Measurements from ENCODE around the gene NEK9.
"Not testable (repeated sequence)": the region's sequence is repeated elsewhere in the genome, so short reads cannot be mapped to it uniquely, and the experiment has no call there.

The NEK9 gene

DNA sequence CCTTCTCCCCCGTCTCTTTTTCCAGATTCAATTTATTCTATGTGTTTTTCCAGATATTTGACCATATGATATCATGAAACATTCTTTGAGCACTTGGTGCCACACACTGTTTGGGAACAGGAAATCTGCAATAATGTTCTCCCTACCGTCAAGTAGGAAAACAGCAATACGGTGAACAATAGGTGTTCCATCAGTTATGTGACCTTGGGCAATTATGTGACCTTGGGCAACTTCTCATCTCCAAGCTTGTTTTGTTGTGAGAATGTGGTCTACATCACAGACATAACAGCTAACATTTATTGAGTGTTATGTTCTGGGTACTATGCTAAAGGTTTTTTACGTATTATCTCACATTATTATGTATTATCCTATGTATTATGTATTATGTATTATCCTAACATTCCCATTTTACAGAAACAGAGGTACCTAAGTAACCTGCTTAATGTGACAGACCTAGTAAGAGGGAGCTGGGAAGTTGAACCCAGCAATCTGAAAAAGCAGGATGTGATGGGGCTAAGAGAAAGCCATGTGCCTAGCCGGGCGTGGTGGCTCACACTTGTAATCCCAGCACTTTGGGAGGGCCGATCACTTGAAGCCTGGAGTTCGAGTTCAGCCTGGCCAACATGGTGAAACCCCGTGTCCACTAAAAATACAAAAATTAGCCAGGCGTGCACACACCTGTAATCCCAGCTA, 1.2 kb upstream of the NEK9 start:
- no peak for TF ChIP-seq EZH2 (optimal IDR thresholded peaks at IDR 0.05; ENCODE audit: low read depth, low read length)
- TF ChIP-seq, protein P1, sequence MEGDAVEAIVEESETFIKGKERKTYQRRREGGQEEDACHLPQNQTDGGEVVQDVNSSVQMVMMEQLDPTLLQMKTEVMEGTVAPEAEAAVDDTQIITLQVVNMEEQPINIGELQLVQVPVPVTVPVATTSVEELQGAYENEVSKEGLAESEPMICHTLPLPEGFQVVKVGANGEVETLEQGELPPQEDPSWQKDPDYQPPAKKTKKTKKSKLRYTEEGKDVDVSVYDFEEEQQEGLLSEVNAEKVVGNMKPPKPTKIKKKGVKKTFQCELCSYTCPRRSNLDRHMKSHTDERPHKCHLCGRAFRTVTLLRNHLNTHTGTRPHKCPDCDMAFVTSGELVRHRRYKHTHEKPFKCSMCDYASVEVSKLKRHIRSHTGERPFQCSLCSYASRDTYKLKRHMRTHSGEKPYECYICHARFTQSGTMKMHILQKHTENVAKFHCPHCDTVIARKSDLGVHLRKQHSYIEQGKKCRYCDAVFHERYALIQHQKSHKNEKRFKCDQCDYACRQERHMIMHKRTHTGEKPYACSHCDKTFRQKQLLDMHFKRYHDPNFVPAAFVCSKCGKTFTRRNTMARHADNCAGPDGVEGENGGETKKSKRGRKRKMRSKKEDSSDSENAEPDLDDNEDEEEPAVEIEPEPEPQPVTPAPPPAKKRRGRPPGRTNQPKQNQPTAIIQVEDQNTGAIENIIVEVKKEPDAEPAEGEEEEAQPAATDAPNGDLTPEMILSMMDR (IDR thresholded peaks at IDR 0.05; ENCODE audit: low read length): no peak
- H3K36me3 ChIP-seq (replicated peaks; ENCODE audit: insufficient read depth, low read length): no peaks in the 10 kb centered on the region
- no peak for DNase-seq
- no peaks in the 10 kb centered on the region for H3F3A ChIP-seq (ENCODE audit: insufficient read depth, low read length)
- no peaks in the 10 kb centered on the region for H4K20me1 ChIP-seq (ENCODE audit: insufficient read depth, low read length)
- peak overlapping the region; percentile 76 for H3K4me3 ChIP-seq (ENCODE audit: low read length)
- H3K9ac ChIP-seq (ENCODE audit: low read length): peak overlapping the region; percentile 48; the same call in 1 of the 2 replicates
- peak overlapping the region; percentile 89 for H3K4me2 ChIP-seq (ENCODE audit: low read depth, low read length)
- no peak overlapping the region for H3K27ac ChIP-seq (ENCODE audit: low read length)
- peaks cover 19% of the 10 kb centered on the region for H3K79me2 ChIP-seq (ENCODE audit: low read length)
- no peak overlapping the region for H2AFZ ChIP-seq (ENCODE audit: low read length)
- no peaks in the 10 kb centered on the region for H3K9me2 ChIP-seq (replicated peaks; ENCODE audit: insufficient read depth, low read length)
- no peaks in the 10 kb centered on the region for H3K27me3 ChIP-seq (replicated peaks; ENCODE audit: insufficient read depth, low read length)
- 0 out of 2 replicates have a peak, but pooled peaks cover 7% of the 10 kb centered on the region for H3K4me1 ChIP-seq (ENCODE audit: low read length)
- no peaks in the 10 kb centered on the region for H3K9me3 ChIP-seq (replicated peaks; ENCODE audit: insufficient read depth, low read length)

DNA sequence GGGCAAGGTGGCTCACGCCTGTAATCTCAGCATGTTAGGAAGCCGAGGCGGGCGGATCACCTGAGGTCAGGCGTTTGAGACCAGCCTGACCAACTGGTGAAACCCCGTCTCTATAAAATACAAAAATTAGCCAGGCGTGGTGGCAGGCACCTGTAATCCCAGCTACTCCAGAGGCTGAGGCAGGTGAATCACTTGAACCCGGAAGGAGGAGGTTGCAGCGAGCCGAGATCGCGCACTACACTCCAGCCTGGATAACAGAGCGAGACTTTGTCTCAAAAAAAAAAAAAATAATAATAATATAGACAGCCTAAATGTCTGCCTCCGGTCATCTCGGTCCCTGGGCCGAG, 599 bp upstream of the NEK9 start:
- not testable (repeated sequence) for H4K20me1 ChIP-seq (ENCODE audit: insufficient read depth, low read length); H3K9me2 ChIP-seq (replicated peaks; ENCODE audit: insufficient read depth, low read length); DNase-seq; H3K9me3 ChIP-seq (replicated peaks; ENCODE audit: insufficient read depth, low read length); H3F3A ChIP-seq (ENCODE audit: insufficient read depth, low read length); H3K27me3 ChIP-seq (replicated peaks; ENCODE audit: insufficient read depth, low read length); H3K4me1 ChIP-seq (ENCODE audit: low read length); H3K36me3 ChIP-seq (replicated peaks; ENCODE audit: insufficient read depth, low read length)
- H3K4me3 ChIP-seq (ENCODE audit: low read length): peak overlapping the region; percentile 76
- peaks cover 19% of the 10 kb centered on the region for H3K79me2 ChIP-seq (ENCODE audit: low read length)
- H2AFZ ChIP-seq (ENCODE audit: low read length): peak overlapping the region; percentile 54
- H3K4me2 ChIP-seq (ENCODE audit: low read depth, low read length): peak overlapping the region; percentile 89
- peak overlapping the region; percentile 90 for H3K9ac ChIP-seq (ENCODE audit: low read length)
- peak overlapping the region; percentile 82 for H3K27ac ChIP-seq (ENCODE audit: low read length)

DNA sequence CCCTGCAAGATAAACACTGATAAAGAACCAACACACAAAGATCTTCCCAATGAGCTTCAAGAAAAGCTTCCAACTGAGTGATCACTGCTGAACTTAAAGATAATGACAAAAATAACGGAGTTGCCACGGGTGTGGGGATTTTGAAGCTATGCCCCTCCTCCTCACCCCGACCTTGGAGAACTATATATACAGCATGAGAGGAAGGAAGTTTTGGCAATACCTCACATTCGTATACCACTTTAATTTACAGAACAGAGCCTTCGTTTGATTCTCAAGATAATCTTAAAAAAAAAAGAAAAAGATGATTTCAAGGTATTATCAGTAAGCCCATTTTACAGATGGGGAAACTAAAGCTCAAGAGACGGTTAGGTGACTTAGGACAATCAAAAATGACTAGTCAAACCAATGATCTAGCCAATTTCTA, 715 bp downstream of the NEK9 start:
- no peak for TF ChIP-seq EZH2phosphoT487 (IDR thresholded peaks at IDR 0.05; ENCODE audit: low read length)
- TF ChIP-seq EZH2 (optimal IDR thresholded peaks at IDR 0.05; ENCODE audit: low read depth, low read length): no peak
- TF ChIP-seq, protein P1 (IDR thresholded peaks at IDR 0.05; ENCODE audit: low read length): no peak
- Histone ChIP-seq H3K9ac (ENCODE audit: low read length) (peak overlapping the region; percentile 90), H3K27ac (ENCODE audit: low read length) (peak overlapping the region; percentile 82; the same call in 1 of the 2 replicates), H2AFZ (ENCODE audit: low read length) (peak overlapping the region; percentile 54; the same call in 1 of the 2 replicates), H3K9me3 (replicated peaks; ENCODE audit: insufficient read depth, low read length) (no peaks in the 10 kb centered on the region), H3K9me2 (replicated peaks; ENCODE audit: insufficient read depth, low read length) (no peaks in the 10 kb centered on the region), H3K4me2 (ENCODE audit: low read depth, low read length) (peak overlapping the region; percentile 74), H3K4me3 (ENCODE audit: low read length) (peak overlapping the region; percentile 76), H3F3A (ENCODE audit: insufficient read depth, low read length) (no peaks in the 10 kb centered on the region), H3K79me2 (ENCODE audit: low read length) (peaks cover 19% of the 10 kb centered on the region), H4K20me1 (ENCODE audit: insufficient read depth, low read length) (no peaks in the 10 kb centered on the region), H3K4me1 (ENCODE audit: low read length) (0 out of 2 replicates have a peak, but pooled peaks cover 7% of the 10 kb centered on the region), H3K36me3 (replicated peaks; ENCODE audit: insufficient read depth, low read length) (no peaks in the 10 kb centered on the region), H3K27me3 (replicated peaks; ENCODE audit: insufficient read depth, low read length) (no peaks in the 10 kb centered on the region)
- DNase-seq: no peak

DNA sequence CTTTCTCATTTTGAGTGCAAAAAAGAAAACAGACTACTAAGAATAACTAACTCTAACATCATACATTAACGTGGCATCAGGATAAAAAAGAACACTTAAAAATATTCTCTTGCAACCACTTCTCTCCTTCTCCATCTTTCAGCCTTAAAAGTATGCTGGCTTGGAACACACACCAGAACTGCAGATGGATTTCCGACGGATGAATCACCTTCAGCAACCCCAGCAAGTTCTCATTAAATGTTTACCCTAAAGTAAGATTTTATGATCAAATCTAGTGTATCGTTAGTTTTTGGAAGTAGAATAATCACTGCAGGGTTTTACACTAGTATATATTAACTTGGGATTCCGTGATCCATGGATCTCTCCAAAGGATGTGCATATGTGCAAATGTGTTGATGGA, 1.2 kb downstream of the NEK9 start:
- H3K27ac ChIP-seq (ENCODE audit: low read length): no peak overlapping the region
- no peaks in the 10 kb centered on the region for H3K27me3 ChIP-seq (replicated peaks; ENCODE audit: insufficient read depth, low read length)
- H4K20me1 ChIP-seq (ENCODE audit: insufficient read depth, low read length): no peaks in the 10 kb centered on the region
- H3K4me2 ChIP-seq (ENCODE audit: low read depth, low read length): peak overlapping the region; percentile 74
- H3K36me3 ChIP-seq (replicated peaks; ENCODE audit: insufficient read depth, low read length): no peaks in the 10 kb centered on the region
- peaks cover 19% of the 10 kb centered on the region for H3K79me2 ChIP-seq (ENCODE audit: low read length)
- TF ChIP-seq EZH2 (optimal IDR thresholded peaks at IDR 0.05; ENCODE audit: low read depth, low read length) (no peak), EZH2phosphoT487 (IDR thresholded peaks at IDR 0.05; ENCODE audit: low read length) (no peak)
- TF ChIP-seq, protein P1 (IDR thresholded peaks at IDR 0.05; ENCODE audit: low read length): no peak
- 0 out of 2 replicates have a peak, but pooled peaks cover 7% of the 10 kb centered on the region for H3K4me1 ChIP-seq (ENCODE audit: low read length)
- no peaks in the 10 kb centered on the region for H3K9me2 ChIP-seq (replicated peaks; ENCODE audit: insufficient read depth, low read length)
- peak overlapping the region; percentile 76 for H3K4me3 ChIP-seq (ENCODE audit: low read length)
- H3K9ac ChIP-seq (ENCODE audit: low read length): no peak overlapping the region
- DNase-seq: no peak
- H2AFZ ChIP-seq (ENCODE audit: low read length): no peak overlapping the region
- no peaks in the 10 kb centered on the region for H3F3A ChIP-seq (ENCODE audit: insufficient read depth, low read length)
- no peaks in the 10 kb centered on the region for H3K9me3 ChIP-seq (replicated peaks; ENCODE audit: insufficient read depth, low read length)

Data from MM.1S (cell line).